Stimulated activated CD4-positive, alpha-beta T cell treated with anti-CD3 and anti-CD28 coated beads, TNF-alpha, amount 100 ng/mL, for 4 hours (primary cell): Measurements from ENCODE around the gene RAB22A.

Experiments
- DNase-seq, 3 experiments: peaks; one replicate each; pipeline ENCODE4 v3.0.0-alpha.2; 2020; ENCODE audit warnings: low read depth in 3 of 3

Gene RAB22A

GRCh38 chr20:58309591-58310290 lies at the start of gene RAB22A:
Gene RAB22A, plus strand, starts transcription at chr20:58309715. Its CDS starts 262 bp downstream, at chr20:58309977.
- peak; percentile 65 to 73 (median 68) for DNase-seq

GRCh38 chr20:58260006-58260405 lies 49.5 kb upstream of the RAB22A start:
- DNase-seq: no peak

- no peak for DNase-seq
Observed at GRCh38 chr20:58261660-58262059, 47.9 kb upstream of the RAB22A start.

DNA sequence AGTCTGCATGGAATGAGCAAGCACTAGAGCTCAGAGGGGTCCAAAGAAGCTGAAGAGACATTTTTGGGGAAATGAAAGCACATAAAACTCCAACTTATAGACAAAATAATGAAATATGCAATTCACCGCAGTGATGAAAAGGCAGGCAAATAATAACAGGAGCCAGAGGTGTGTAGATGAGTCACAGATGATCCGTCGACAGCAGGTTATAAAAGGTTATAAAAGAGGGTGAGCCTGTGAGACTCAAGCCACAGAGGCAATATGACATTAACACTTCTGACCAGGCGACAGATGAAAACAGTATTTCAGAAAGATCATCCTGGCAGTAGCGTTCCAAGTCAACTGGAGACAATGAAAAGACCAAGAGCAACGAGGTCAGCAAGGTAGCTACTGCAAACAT lies 45.2 kb upstream of the RAB22A start:
- no peak for DNase-seq

DNA sequence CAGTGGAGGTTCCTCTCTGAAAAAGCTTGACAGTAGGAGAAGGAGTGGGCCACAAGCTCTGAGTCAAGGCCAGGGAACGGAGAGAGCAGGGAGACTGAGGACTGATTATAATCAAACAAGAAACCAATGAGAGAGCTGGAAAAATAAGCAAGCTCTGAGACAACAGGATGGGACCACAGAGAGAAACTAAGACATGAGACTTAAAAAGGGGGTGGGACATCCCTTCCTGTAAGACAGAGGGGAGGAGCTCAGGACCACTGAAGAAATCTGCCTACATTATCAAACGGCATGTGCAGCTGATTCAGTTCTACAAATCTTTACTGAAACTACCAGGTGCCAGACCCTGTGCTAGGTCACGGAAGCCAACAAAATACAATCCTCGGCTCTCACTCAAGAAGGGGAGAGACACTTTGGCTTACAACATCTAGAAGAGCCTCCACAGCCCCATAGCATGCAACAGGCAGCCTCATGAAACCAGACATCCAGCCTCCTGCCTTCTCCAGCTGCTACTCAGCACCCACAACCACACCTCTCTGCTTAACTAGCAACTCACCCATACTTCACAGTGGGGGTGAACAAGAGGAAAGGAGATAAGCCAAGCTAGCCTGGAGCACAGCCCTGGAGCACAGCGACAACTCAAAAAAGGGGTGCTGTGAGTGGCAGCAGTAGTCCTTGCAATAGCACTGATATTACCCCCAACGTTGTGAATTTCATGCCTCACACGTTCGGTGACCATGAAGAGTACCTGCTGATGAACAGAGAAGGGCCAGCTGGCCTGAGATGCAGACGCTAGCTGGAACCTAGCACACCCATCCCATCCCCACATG lies 41.9 kb upstream of the RAB22A start:
- DNase-seq: no peak

DNA sequence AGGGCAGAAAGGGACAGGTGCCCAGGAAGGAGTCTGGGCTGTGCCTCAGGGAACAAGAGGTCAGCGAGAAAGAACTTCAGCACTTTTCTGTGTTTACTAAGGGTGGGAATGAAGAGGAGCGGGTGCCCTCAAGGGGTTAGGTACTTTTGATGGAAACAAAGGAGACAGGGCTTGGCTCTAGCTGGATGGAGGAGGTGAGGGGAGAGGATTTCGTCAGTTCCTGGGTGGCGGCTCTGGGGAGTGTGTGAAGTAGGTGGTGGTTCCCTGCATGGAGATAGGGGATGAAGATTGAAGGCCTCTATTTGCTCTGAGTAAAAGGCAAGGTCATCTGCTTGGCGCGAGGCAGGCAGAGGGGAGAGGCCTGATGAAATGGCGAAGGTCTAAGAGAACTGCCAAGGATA lies 41.1 kb upstream of the RAB22A start:
- DNase-seq: no peak

- DNase-seq: no peak
Observed at GRCh38 chr20:58268936-58269619, 40.4 kb upstream of the RAB22A start.

DNA sequence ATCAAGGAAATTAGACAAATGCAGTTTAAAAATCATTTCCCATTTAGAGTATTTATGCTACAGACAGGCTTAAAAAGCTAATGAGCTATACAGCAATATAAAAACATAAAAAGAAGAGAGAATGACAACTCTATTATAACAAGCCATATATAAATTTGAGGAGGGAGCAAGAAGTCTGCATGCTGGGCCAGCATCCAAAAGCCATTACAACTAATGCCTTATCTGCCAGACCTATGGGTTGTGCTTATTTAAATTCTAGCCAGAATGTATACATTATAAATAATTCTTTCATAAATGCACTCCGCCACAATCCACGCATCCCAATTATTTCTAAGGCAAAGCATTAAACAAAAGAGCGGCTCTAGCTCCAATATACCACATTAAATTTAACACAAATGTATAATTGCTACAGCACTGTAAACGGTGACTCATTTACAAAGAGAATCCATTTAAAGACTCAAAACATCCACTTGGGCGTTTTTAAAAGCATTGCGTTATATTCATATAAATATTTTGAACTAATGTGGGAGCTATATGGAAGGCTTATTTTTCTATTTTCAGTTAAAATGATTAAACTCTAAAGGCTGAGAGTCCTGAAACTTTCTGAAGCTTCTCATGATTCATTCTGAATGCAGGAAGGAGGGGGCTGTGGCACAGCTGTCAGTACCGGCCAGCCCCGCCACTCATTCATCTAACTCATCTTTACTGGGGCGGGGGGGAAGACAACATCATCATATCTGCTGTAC lies 37.7 kb upstream of the RAB22A start:
- DNase-seq: no peak

GRCh38 chr20:58274384-58274783 lies 35.1 kb upstream of the RAB22A start:
- no peak for DNase-seq

GRCh38 chr20:58277107-58277506 lies 32.4 kb upstream of the RAB22A start:
- DNase-seq: no peak

- DNase-seq: no peak
Observed at GRCh38 chr20:58277578-58278472, 31.7 kb upstream of the RAB22A start.

DNA sequence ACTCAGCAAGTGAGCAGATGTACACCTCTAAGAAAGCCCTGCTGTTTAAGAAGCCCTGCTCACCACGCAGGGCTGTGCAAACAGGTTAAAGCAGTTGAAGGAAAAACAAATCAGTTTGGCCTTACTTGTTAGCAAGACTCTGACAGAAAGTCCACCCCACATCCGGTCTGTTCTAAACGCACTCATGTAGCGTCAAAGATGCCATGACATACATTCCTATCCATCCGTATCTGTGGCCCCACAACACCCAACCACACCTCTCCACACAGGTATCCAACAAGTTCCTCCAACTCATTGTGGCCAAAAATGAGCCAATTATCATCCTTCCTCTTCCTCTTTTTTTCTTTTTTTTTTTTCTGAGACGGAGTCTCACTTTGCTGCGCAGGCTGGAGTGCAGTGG lies 22.8 kb upstream of the RAB22A start:
- DNase-seq: no peak

DNA sequence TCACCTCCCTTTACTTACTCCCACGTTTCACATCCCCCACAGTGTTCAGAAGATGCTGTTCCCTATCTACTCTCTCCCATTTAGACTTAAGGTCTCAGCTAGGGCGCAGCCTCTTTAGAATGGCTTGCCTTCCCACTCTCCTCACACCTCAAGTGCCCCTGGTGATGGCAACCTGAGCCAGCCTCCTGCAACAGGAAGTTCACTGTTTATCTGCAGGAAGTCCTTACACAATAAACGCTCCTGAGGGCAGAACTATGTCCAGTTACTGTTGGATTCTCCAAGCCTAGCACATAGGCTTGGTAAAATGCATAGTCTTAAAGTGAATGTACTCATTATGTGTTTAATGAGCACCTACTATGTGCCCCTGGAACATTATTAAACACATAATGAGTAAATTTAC lies 21.9 kb upstream of the RAB22A start:
- DNase-seq: no peak

DNA sequence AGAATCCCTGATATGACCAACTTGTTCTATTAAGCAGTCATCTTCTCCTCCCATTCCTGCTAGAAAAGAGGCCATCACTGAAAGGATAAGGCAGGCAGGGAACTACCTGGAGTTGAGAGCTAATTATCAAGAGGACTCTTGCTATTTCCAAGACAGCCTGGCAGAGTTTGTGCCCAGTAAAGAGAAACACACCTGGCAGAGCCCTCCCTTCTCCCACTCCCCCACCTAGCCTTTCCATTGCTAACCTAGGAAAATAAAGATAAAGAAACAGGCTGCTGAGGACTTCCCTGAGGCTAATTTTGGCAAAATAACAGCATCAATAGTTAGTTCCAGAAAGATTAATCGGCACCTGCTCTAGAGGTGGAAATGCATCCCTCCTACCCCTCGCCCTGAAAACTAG lies 20.4 kb upstream of the RAB22A start:
- no peak for DNase-seq

DNA sequence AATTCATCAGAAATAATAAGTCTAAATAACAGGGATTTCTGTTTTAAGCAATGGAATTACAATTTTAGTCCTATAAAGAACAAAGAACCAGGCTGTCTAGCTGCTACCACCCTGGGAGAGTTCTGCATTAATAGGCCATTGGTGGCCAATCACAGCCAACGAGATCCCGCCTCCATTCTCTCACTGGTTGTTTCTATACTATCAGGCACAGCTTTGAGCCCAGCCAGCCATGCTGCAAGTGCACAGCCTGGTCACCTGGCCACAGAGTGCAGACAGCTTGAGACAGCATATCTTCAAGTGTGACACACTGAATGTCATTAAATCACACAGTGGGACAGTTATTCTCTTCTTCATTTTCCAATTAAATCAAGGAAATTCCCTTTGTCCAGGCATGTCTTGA lies 16.1 kb upstream of the RAB22A start:
- DNase-seq: no peak

GRCh38 chr20:58294497-58295455 lies 14.7 kb upstream of the RAB22A start:
- no peak for DNase-seq

- DNase-seq: no peak
Observed at GRCh38 chr20:58296051-58296837, 13.3 kb upstream of the RAB22A start.

DNA sequence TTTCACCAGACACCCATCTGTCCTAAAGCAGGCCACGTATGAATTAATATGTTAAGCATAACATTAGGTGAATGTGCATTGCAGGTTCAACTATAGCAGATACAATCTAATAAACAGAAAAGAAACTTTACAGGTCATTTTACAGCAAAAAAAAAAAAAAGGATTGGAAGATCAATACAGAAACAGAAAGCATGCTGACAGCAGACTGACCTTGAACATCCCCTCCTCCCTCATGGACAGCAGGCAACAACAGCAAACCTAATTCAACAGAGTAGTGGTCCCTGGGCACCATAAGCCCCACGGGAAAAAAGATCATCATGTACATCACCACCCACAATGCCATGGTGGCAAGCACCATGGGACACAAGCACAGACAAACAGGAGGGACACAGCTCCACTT lies 12.1 kb upstream of the RAB22A start:
- no peak for DNase-seq

GRCh38 chr20:58300321-58300720 lies 9.2 kb upstream of the RAB22A start:
- no peak for DNase-seq
